CD14-positive monocyte (primary cell): Measurements from ENCODE around the gene SLC25A42. TPM values are rescaled to one million over a fixed set of nuclear protein-coding genes. Genes with fewer than 3 reads are reported as not detected.

ENCODE experiments used
- DNase-seq, 3 donors: peaks; one replicate each; pipeline ENCODE4 v3.0.0-alpha.2; 2011 to 2022
- H2AFZ ChIP-seq: 2 replicates; pipeline ENCODE4 v1.6.0; 2012; ENCODE audit warnings: mild to moderate bottlenecking, low read depth, low read length, inconsistent platforms; ENCODE audit not compliant: insufficient read depth, poor library complexity, severe bottlenecking
- H3K27ac ChIP-seq, 2 donors: 1 replicate in 1 of 2; 2 replicates in 1 of 2; pipeline ENCODE4 v1.5.1; 2012 to 2013; ENCODE audit warnings: low read length in 2 of 2, control low read depth in 1 of 2, inconsistent platforms in 1 of 2, low read depth in 1 of 2, mild to moderate bottlenecking in 1 of 2
- H3K27me3 ChIP-seq, 2 donors: one replicate each; pipeline versions ENCODE4 v1.6.0 to v1.6.1; 2011 to 2013; ENCODE audit warnings: low read length in 2 of 2; ENCODE audit not compliant: control insufficient read depth in 2 of 2, insufficient read depth in 2 of 2
- H3K36me3 ChIP-seq, 2 donors: replicated peaks in 1 of 2; 1 replicate in 1 of 2; 2 replicates in 1 of 2; pipeline versions ENCODE4 v1.5.1 to v1.6.1; 2012 to 2013; ENCODE audit warnings: low read length in 2 of 2, control low read depth in 1 of 2, inconsistent platforms in 1 of 2, mild to moderate bottlenecking in 1 of 2; ENCODE audit not compliant: insufficient read depth in 2 of 2, control insufficient read depth in 1 of 2
- H3K4me1 ChIP-seq, 2 donors: 1 replicate in 1 of 2; 2 replicates in 1 of 2; pipeline versions ENCODE4 v1.5.1 to v1.6.1; 2012 to 2013; ENCODE audit warnings: low read length in 2 of 2, control low read depth in 1 of 2, inconsistent platforms in 1 of 2, mild to moderate bottlenecking in 1 of 2, moderate library complexity in 1 of 2; ENCODE audit not compliant: insufficient read depth in 2 of 2, control insufficient read depth in 1 of 2
- H3K4me2 ChIP-seq: replicated peaks from 2 replicates; pipeline ENCODE3; 2012; ENCODE audit warnings: low read length, moderate library complexity, mild to moderate bottlenecking; ENCODE audit not compliant: poor library complexity, severe bottlenecking; ENCODE audit errors: extremely low read depth
- H3K4me3 ChIP-seq, 3 experiments: fragments of 200-600 bp in 1 of 3; sonication (generic) in 1 of 3; replicated peaks in 1 of 3; 1 replicate in 2 of 3; 2 replicates in 1 of 3; pipeline ENCODE4 v1.5.1; 2011 to 2013; ENCODE audit warnings: low read length in 3 of 3, mild to moderate bottlenecking in 3 of 3, control low read depth in 2 of 3, low read depth in 2 of 3, inconsistent platforms in 1 of 3, moderate library complexity in 1 of 3
- H3K79me2 ChIP-seq: 2 replicates; pipeline ENCODE4 v1.6.0; 2012; ENCODE audit warnings: mild to moderate bottlenecking, control low read depth, inconsistent platforms, low read length, moderate library complexity; ENCODE audit not compliant: insufficient read depth
- H3K9ac ChIP-seq: 2 replicates; pipeline ENCODE4 v1.6.0; 2017; ENCODE audit warnings: low read length, mild to moderate bottlenecking; ENCODE audit not compliant: insufficient read depth, poor library complexity, severe bottlenecking
- H3K9me3 ChIP-seq, 2 donors: replicated peaks in 1 of 2; 1 replicate in 1 of 2; 2 replicates in 1 of 2; pipeline versions ENCODE4 v1.5.1 to v1.6.1; 2012 to 2013; ENCODE audit warnings: low read length in 2 of 2, control low read depth in 1 of 2; ENCODE audit not compliant: control insufficient read depth in 1 of 2, insufficient read depth in 1 of 2
- H4K20me1 ChIP-seq: 2 replicates; pipeline ENCODE4 v1.6.0; 2012; ENCODE audit warnings: mild to moderate bottlenecking, low read length, control low read depth, moderate library complexity; ENCODE audit not compliant: insufficient read depth
- H3K27ac Mint-ChIP-seq, 7 donors: one replicate each; pipeline ENCODE4 v1.8.0; 2020; ENCODE audit warnings: mild to moderate bottlenecking in 7 of 7, mixed read lengths in 7 of 7, moderate library complexity in 6 of 7, inconsistent platforms in 2 of 7
- H3K27me3 Mint-ChIP-seq, 3 donors: one replicate each; pipeline ENCODE4 v1.8.0; 2021 to 2022; ENCODE audit warnings: low read depth in 3 of 3, mild to moderate bottlenecking in 3 of 3, mixed read lengths in 3 of 3, moderate library complexity in 3 of 3, inconsistent platforms in 1 of 3
- H3K36me3 Mint-ChIP-seq, 2 donors: one replicate each; pipeline ENCODE4 v1.8.0; 2020; ENCODE audit warnings: mixed read lengths in 2 of 2, inconsistent platforms in 1 of 2, mild to moderate bottlenecking in 1 of 2
- H3K4me1 Mint-ChIP-seq: one replicate; pipeline ENCODE4 v1.8.0; 2020; ENCODE audit warnings: mild to moderate bottlenecking, mixed read lengths
- H3K4me3 Mint-ChIP-seq, 2 donors: one replicate each; pipeline ENCODE4 v1.8.0; 2020; ENCODE audit warnings: mild to moderate bottlenecking in 2 of 2, mixed read lengths in 2 of 2, moderate library complexity in 1 of 2
- H3K9me3 Mint-ChIP-seq, 7 donors: one replicate each; pipeline ENCODE4 v1.8.0; 2020 to 2022; ENCODE audit warnings: mixed read lengths in 7 of 7, mild to moderate bottlenecking in 6 of 7, moderate library complexity in 6 of 7, inconsistent platforms in 2 of 7
- WGBS: methylation state at CpG from one replicate; pipeline ENCODE4 v1.1.5; 2013; ENCODE audit warnings: missing lambda C conversion rate; ENCODE audit not compliant: insufficient coverage; 5-methylcytosine and 5-hydroxymethylcytosine counted together
- intact Hi-C, 2 donors: fragments of 100-400 bp; cut with micrococcal nuclease; formaldehyde crosslinking; loops; one replicate each; pipeline versions ENCODE4 v1.15.0 to v1.15.1; 2023
- polyA plus RNA-seq, 3 donors: library from polyadenylated mRNA; depleted of rRNA in 1 of 3; unstranded in 2 of 3; stranded (reverse) in 1 of 3; fragments of 300-500 nt in 2 of 3; fragments of >200 nt in 1 of 3; fragmentation: Illumina TruSeq in 2 of 3; gene quantifications; 1 replicate in 2 of 3; 2 replicates in 1 of 3; pipeline ENCODE4 v1.2.3, GENCODE V29; 2012 to 2021
- TF ChIP-seq, protein P1 (sequence below): fragments of 200-600 bp; IDR thresholded peaks from one replicate; pipeline ENCODE4 v1.8.0; 2022; ENCODE audit warnings: antibody characterized with exemption, mild to moderate bottlenecking

The SLC25A42 gene
- polyA plus RNA-seq, 3 donors, result 0.68 to 3.1 (median 1.1) TPM

DNA sequence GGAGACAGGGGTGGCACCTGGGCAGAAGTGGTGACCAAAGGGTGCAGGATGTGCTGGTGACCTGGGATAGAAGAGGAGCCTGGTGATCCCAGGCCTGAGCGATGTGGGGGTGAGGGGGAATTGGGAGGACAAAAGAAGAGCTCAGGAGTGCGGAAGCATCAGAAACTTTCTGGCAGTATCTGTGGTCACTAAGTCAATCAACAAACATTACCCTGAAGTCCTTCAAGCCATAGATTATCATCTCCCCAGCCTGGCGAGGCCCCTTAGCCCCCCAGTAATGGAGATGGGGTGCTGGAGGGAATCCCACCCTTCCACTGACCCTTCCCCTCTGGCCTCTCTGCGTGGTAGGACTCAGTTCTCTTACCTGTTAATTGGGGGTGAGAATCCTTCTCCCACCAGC lies 95.7 kb downstream of the SLC25A42 start:
- Histone ChIP-seq H3K4me3 (no peak overlapping the region), H4K20me1 (no peaks in the 10 kb centered on the region), H3K36me3 (peaks cover 0 to 7% of the 10 kb centered on the region in 2 donors), H2AFZ (no peak overlapping the region), H3K27me3 (no peaks in the 10 kb centered on the region), H3K79me2 (no peaks in the 10 kb centered on the region), H3K4me1 (no peaks in the 10 kb centered on the region), H3K27ac (no peak overlapping the region), H3K4me2 (no peak overlapping the region), H3K9ac (no peak overlapping the region), H3K9me3 (peaks cover 0 to 4% of the 10 kb centered on the region in 2 donors)
- H3K27ac Mint-ChIP-seq, result peak overlapping the region in 1 of 7 donors; percentile 59
- H3K36me3 Mint-ChIP-seq, result peaks cover 14 to 17% of the 10 kb centered on the region in 2 donors
- H3K27me3 Mint-ChIP-seq, result peaks cover 0 to 3% (median 2%) of the 10 kb centered on the region in 3 donors
- TF ChIP-seq, protein P1, sequence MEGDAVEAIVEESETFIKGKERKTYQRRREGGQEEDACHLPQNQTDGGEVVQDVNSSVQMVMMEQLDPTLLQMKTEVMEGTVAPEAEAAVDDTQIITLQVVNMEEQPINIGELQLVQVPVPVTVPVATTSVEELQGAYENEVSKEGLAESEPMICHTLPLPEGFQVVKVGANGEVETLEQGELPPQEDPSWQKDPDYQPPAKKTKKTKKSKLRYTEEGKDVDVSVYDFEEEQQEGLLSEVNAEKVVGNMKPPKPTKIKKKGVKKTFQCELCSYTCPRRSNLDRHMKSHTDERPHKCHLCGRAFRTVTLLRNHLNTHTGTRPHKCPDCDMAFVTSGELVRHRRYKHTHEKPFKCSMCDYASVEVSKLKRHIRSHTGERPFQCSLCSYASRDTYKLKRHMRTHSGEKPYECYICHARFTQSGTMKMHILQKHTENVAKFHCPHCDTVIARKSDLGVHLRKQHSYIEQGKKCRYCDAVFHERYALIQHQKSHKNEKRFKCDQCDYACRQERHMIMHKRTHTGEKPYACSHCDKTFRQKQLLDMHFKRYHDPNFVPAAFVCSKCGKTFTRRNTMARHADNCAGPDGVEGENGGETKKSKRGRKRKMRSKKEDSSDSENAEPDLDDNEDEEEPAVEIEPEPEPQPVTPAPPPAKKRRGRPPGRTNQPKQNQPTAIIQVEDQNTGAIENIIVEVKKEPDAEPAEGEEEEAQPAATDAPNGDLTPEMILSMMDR, result no peak
- no CpG with 5 or more reads among the region's 4 CpGs for WGBS
- H3K4me3 Mint-ChIP-seq, result no peak overlapping the region
- intact Hi-C loops, result no loop called here
- no peaks in the 10 kb centered on the region for H3K4me1 Mint-ChIP-seq
- DNase-seq, result no peak
- H3K9me3 Mint-ChIP-seq, result peaks cover 0 to 8% (median 0%) of the 10 kb centered on the region in 7 donors

DNA sequence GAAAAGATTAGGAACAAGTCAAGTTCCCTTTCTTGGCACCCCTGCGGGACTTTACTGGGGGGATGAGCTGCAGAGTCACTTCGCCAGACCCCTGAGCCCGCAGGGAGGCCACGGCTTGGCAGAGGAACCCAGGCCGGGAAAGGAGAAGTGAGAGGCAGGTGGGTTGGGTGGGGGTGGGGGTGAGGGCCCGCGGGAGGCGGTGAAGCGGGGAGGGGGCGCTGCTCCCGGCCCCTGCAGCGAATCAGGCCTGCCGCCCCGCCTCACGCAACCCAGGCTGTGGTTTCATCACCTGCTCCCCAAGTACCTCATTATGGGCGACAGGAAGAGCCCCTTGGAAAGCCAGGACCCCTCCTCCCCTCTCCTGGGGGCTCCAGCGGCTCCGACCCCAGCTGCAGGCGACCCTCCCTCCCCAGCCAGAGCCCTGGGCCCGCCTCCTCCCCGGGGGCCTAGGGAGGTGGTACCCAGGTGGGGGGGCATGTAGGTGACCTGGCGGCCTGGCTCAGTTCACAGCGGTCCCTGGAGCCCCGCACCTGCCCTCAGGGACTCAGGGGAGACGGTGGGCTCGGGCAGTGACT lies 96.8 kb downstream of the SLC25A42 start:
- H3K27ac Mint-ChIP-seq, result no peak overlapping the region
- no peaks in the 10 kb centered on the region for H3K4me1 Mint-ChIP-seq
- no peak overlapping the region for H3K4me3 Mint-ChIP-seq
- H4K20me1 ChIP-seq, result no peaks in the 10 kb centered on the region
- peaks cover 0 to 3% (median 0%) of the 10 kb centered on the region in 7 donors for H3K9me3 Mint-ChIP-seq
- H3K79me2 ChIP-seq, result no peaks in the 10 kb centered on the region
- H3K9ac ChIP-seq, result no peak overlapping the region
- intact Hi-C loops, result no loop called here
- no peak for DNase-seq
- no peaks in the 10 kb centered on the region for H3K4me1 ChIP-seq
- WGBS, result 13% methylated on average over 11 of the region's 26 CpGs
- peaks cover 0 to 7% of the 10 kb centered on the region in 2 donors for H3K36me3 ChIP-seq
- H3K36me3 Mint-ChIP-seq, result peaks cover 10 to 13% of the 10 kb centered on the region in 2 donors
- H3K27ac ChIP-seq, result no peak overlapping the region
- H2AFZ ChIP-seq, result no peak overlapping the region
- H3K27me3 Mint-ChIP-seq, result peaks cover 0 to 3% (median 2%) of the 10 kb centered on the region in 3 donors
- H3K4me3 ChIP-seq, result no peak overlapping the region
- peaks cover 0 to 4% of the 10 kb centered on the region in 2 donors for H3K9me3 ChIP-seq
- TF ChIP-seq, protein P1, result no peak
- H3K4me2 ChIP-seq, result no peak overlapping the region
- H3K27me3 ChIP-seq, result no peaks in the 10 kb centered on the region
